MM.1S (cell line): ENCODE measurements around the gene RNF180.

Experiments used
- DNase-seq: peaks from one replicate; pipeline ENCODE4 v3.0.0-alpha.2; 2015
- H2AFZ ChIP-seq: fragments of 300-600 bp; sonication (generic); 2 replicates; pipeline ENCODE4 v1.6.0; 2016; ENCODE audit warnings: antibody characterized with exemption, low read length
- H3F3A ChIP-seq: fragments of 300-600 bp; sonication (generic); 2 replicates; pipeline ENCODE4 v1.6.1; 2016; ENCODE audit warnings: mild to moderate bottlenecking, antibody characterized with exemption, low read length, moderate library complexity, mixed read lengths; ENCODE audit not compliant: insufficient read depth
- H3K27ac ChIP-seq: fragments of 300-600 bp; sonication (generic); 2 replicates; pipeline ENCODE4 v1.5.1; 2016; ENCODE audit warnings: mild to moderate bottlenecking, low read length
- H3K27me3 ChIP-seq: fragments of 300-600 bp; sonication (generic); replicated peaks from 2 replicates; pipeline ENCODE4 v1.6.0; 2016; ENCODE audit warnings: low read length; ENCODE audit not compliant: insufficient read depth
- H3K36me3 ChIP-seq: fragments of 300-600 bp; sonication (generic); replicated peaks from 2 replicates; pipeline ENCODE4 v1.6.1; 2016; ENCODE audit warnings: mild to moderate bottlenecking, low read length, mixed read lengths; ENCODE audit not compliant: insufficient read depth
- H3K4me1 ChIP-seq: fragments of 300-600 bp; sonication (generic); 2 replicates; pipeline ENCODE4 v1.6.1; 2016; ENCODE audit warnings: low read length, mixed read lengths
- H3K4me2 ChIP-seq: fragments of 300-600 bp; sonication (generic); 2 replicates; pipeline ENCODE4 v1.6.0; 2016; ENCODE audit warnings: low read depth, low read length
- H3K4me3 ChIP-seq: fragments of 300-600 bp; sonication (generic); 2 replicates; pipeline ENCODE4 v1.5.1; 2016; ENCODE audit warnings: low read length, mixed read lengths
- H3K79me2 ChIP-seq: fragments of 300-600 bp; sonication (generic); 2 replicates; pipeline ENCODE4 v1.6.1; 2016; ENCODE audit warnings: mixed run types, low read length, mixed read lengths
- H3K9ac ChIP-seq: fragments of 300-600 bp; sonication (generic); 2 replicates; pipeline ENCODE4 v1.6.1; 2016; ENCODE audit warnings: low read length, mixed read lengths
- H3K9me2 ChIP-seq: fragments of 300-600 bp; sonication (generic); replicated peaks from 2 replicates; pipeline ENCODE4 v1.6.1; 2016; ENCODE audit warnings: mild to moderate bottlenecking, low read length, mixed read lengths; ENCODE audit not compliant: insufficient read depth
- H3K9me3 ChIP-seq: fragments of 300-600 bp; sonication (generic); replicated peaks from 2 replicates; pipeline ENCODE4 v1.6.1; 2016; ENCODE audit warnings: mild to moderate bottlenecking, low read length, mixed read lengths; ENCODE audit not compliant: insufficient read depth
- H4K20me1 ChIP-seq: fragments of 300-600 bp; sonication (generic); 2 replicates; pipeline ENCODE4 v1.6.1; 2016; ENCODE audit warnings: mild to moderate bottlenecking, low read length, moderate library complexity, mixed read lengths; ENCODE audit not compliant: insufficient read depth
- EZH2 ChIP-seq: fragments of 300-600 bp; sonication (generic); optimal IDR thresholded peaks from 2 replicates; pipeline ENCODE3; 2017; ENCODE audit warnings: low read depth, mild to moderate bottlenecking, antibody characterized with exemption, low read length, mixed read lengths
- EZH2phosphoT487 ChIP-seq: fragments of 300-600 bp; sonication (generic); IDR thresholded peaks from 2 replicates; pipeline ENCODE4 v1.6.1; 2018; ENCODE audit warnings: antibody characterized with exemption, low read length
- TF ChIP-seq, protein P1 (sequence below): fragments of 300-600 bp; sonication (generic); IDR thresholded peaks from 2 replicates; pipeline ENCODE4 v1.5.1; 2016; ENCODE audit warnings: antibody characterized with exemption, low read length, mixed read lengths

Gene RNF180

DNA sequence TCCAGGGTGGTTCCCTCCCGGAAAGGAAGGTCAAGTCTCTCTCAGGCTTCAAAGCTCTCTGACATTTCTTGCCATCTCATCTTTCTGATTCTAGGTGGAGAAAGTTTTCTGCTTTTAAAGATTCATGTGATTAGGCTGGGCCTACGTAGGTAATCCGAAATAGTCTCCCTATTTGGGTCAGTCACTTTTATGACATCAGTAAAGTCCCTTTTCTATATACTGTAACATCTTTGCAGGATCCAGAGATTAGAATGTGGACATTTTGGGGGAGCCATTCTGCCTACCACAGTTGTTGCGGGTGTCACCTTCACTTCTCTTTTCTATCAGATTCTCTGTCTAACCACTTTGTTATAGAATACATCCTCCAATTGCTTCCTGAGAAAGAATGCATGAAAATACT is 1.9 kb upstream of the RNF180 start:
- no peaks in the 10 kb centered on the region; the same call in 1 of the 2 replicates for H3K9me2 ChIP-seq
- no peak overlapping the region for H3K4me3 ChIP-seq
- no peak overlapping the region for H3K9ac ChIP-seq
- no peaks in the 10 kb centered on the region for H3K27me3 ChIP-seq
- no peak for TF ChIP-seq EZH2
- TF ChIP-seq, protein P1, sequence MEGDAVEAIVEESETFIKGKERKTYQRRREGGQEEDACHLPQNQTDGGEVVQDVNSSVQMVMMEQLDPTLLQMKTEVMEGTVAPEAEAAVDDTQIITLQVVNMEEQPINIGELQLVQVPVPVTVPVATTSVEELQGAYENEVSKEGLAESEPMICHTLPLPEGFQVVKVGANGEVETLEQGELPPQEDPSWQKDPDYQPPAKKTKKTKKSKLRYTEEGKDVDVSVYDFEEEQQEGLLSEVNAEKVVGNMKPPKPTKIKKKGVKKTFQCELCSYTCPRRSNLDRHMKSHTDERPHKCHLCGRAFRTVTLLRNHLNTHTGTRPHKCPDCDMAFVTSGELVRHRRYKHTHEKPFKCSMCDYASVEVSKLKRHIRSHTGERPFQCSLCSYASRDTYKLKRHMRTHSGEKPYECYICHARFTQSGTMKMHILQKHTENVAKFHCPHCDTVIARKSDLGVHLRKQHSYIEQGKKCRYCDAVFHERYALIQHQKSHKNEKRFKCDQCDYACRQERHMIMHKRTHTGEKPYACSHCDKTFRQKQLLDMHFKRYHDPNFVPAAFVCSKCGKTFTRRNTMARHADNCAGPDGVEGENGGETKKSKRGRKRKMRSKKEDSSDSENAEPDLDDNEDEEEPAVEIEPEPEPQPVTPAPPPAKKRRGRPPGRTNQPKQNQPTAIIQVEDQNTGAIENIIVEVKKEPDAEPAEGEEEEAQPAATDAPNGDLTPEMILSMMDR, result no peak
- TF ChIP-seq EZH2phosphoT487, result no peak
- no peaks in the 10 kb centered on the region for H4K20me1 ChIP-seq
- peaks cover 7% of the 10 kb centered on the region for H3K4me1 ChIP-seq
- no peaks in the 10 kb centered on the region for H3K9me3 ChIP-seq
- no peak for DNase-seq
- H3K36me3 ChIP-seq, result no peaks in the 10 kb centered on the region
- no peak overlapping the region for H3K4me2 ChIP-seq
- H3K27ac ChIP-seq, result no peak overlapping the region
- no peak overlapping the region for H2AFZ ChIP-seq
- H3F3A ChIP-seq, result no peaks in the 10 kb centered on the region
- H3K79me2 ChIP-seq, result no peaks in the 10 kb centered on the region; the same call in 1 of the 2 replicates

DNA sequence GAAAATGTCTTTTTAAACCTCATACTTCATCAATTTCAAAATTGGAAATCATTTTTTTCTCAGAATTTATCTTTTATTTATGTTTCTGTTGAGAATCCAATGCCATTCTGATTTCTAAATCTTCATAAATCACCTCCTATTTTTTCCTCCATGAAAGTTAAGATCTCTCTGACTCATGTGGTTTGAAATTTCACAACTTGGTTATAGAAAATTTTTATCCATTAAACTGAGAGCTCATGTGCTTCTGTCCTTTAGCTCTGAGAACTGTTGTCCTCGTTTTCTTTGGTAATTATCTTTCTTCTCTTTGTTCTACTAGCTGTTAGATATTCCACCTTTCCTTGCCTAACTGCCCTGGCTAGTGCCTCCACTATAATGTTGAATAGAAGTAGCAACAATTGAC is 1.5 kb upstream of the RNF180 start:
- Histone ChIP-seq H3K27me3 (no peaks in the 10 kb centered on the region), H3K79me2 (no peaks in the 10 kb centered on the region; the same call in 1 of the 2 replicates), H3K27ac (no peak overlapping the region), H3F3A (no peaks in the 10 kb centered on the region), H3K4me3 (no peak overlapping the region), H3K4me1 (peaks cover 7% of the 10 kb centered on the region), H3K9me2 (no peaks in the 10 kb centered on the region; the same call in 1 of the 2 replicates), H3K9ac (no peak overlapping the region), H3K4me2 (no peak overlapping the region), H3K9me3 (no peaks in the 10 kb centered on the region), H2AFZ (no peak overlapping the region), H4K20me1 (no peaks in the 10 kb centered on the region), H3K36me3 (no peaks in the 10 kb centered on the region)
- TF ChIP-seq EZH2 (no peak), EZH2phosphoT487 (no peak)
- TF ChIP-seq, protein P1, result no peak
- DNase-seq, result no peak

DNA sequence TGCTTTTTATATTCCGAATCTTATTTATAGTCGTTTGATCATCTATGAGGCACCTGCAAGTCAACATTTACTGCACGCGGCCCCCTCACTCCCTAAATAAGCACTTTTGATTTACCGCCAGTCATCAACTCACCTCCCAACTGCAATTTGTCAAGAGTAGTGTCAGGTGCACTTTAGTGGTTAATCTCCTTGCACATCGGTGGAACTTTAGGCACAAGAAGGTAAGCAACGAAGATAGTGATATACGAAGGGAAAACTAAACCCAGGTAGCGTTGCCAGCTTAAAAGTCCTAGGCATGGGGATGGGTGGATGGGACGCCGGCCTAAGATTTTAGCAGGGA is 513 bp upstream of the RNF180 start:
- peak overlapping the region; percentile 86 for H3K4me2 ChIP-seq

DNA sequence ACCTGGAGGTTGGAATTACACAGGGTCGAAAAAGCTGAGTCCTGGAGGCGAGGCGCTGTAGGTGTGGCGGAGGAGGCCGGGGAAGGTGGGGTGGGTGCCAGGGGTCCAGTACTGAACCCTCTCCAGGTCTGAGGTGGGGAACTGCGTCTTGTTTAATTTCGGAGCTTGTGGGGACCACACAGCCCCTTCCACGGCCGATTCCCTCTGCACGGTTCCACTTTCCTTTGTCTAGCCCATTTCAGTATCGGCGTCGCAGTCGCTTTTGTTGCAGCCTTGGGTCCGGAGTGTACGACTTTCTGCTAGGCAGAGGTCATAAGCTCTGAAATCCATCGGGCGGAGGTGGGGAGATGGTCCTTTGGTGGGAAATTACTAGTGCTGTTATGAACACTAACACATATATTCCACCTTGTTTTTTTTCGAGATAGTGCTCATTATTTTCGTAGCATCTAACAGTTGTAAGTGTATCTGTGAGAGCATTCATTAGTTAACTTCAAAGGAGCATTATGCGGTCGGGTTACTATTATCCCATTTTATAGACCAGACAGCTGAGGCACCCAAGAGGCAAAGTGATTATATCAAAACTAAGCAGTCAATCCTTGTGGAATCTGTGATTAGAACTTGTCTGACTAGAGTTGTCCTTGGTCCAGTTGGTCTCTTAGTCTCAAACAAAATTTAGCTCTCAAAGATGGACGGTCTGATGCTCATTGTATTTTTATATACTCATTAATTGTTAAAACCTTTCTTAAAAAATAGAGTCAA is 737 bp downstream of the RNF180 start:
- Histone ChIP-seq H3K4me2 (peak overlapping the region; percentile 91), H3K4me1 (peaks cover 7% of the 10 kb centered on the region), H4K20me1 (no peaks in the 10 kb centered on the region), H3K36me3 (no peaks in the 10 kb centered on the region), H3K9ac (peak overlapping the region; percentile 56; the same call in 1 of the 2 replicates), H3K4me3 (peak overlapping the region; percentile 74), H3K27ac (no peak overlapping the region), H3K9me3 (no peaks in the 10 kb centered on the region), H3K9me2 (no peaks in the 10 kb centered on the region; the same call in 1 of the 2 replicates), H2AFZ (peak overlapping the region; percentile 84), H3K79me2 (no peaks in the 10 kb centered on the region; the same call in 1 of the 2 replicates), H3K27me3 (no peaks in the 10 kb centered on the region), H3F3A (no peaks in the 10 kb centered on the region)
- no peak for DNase-seq
- TF ChIP-seq, protein P1, result no peak
- TF ChIP-seq EZH2 (no peak), EZH2phosphoT487 (no peak)

More for the DNA sequence above, 513 bp upstream of the RNF180 start:
- peak overlapping the region; percentile 74 for H3K4me3 ChIP-seq
- H3K9me3 ChIP-seq, result no peaks in the 10 kb centered on the region
- no peaks in the 10 kb centered on the region for H3K36me3 ChIP-seq
- DNase-seq, result no peak
- H3K9me2 ChIP-seq, result no peaks in the 10 kb centered on the region; the same call in 1 of the 2 replicates
- peak overlapping the region; percentile 92 for H2AFZ ChIP-seq
- H3K4me1 ChIP-seq, result peaks cover 7% of the 10 kb centered on the region
- H3F3A ChIP-seq, result no peaks in the 10 kb centered on the region
- no peaks in the 10 kb centered on the region for H4K20me1 ChIP-seq
- H3K79me2 ChIP-seq, result no peaks in the 10 kb centered on the region; the same call in 1 of the 2 replicates
- H3K27ac ChIP-seq, result no peak overlapping the region
- H3K27me3 ChIP-seq, result no peaks in the 10 kb centered on the region
- no peak for TF ChIP-seq EZH2phosphoT487
- peak overlapping the region; percentile 42; the same call in 1 of the 2 replicates for H3K9ac ChIP-seq
